IMR-90 (cell line): Measurements from ENCODE around the gene GLCCI1. TPM values are rescaled to one million over a fixed set of nuclear protein-coding genes. Genes with fewer than 3 reads are reported as not detected.

Source experiments
- ATAC-seq: fragments of 200-7000 bp; cut with Tn5 transposase; 2 replicates; pipeline ENCODE4 v1.9.1; 2020; ENCODE audit warnings: low read depth, mild to moderate bottlenecking, moderate library complexity
- BruUV-seq: library from RNA; stranded (reverse); fragments of 400-500 nt; replicated peaks from 2 replicates; lab custom pipeline; 2021; lab: Mats Ljungman, UMichigan
- CTCF ChIA-PET: fragments of 300-600 bp; formaldehyde crosslinking; extraction: SDS; loops from one replicate; lab custom pipeline; 2021; ENCODE audit warnings: antibody characterized with exemption; lab: Yijun Ruan, JAX
- POLR2A ChIA-PET: fragments of 300-600 bp; sonication (Branson Sonifier 250); formaldehyde crosslinking; loops from one replicate; lab custom pipeline; 2022; ENCODE audit warnings: antibody characterized with exemption; ENCODE audit not compliant: unreplicated experiment; lab: Charles Lee
- DNase-seq: peaks from one replicate; pipeline ENCODE4 v3.0.0; 2013
- H2AFZ ChIP-seq: replicated peaks from 2 replicates; pipeline ENCODE3; 2013; ENCODE audit warnings: low read length, mild to moderate bottlenecking; ENCODE audit not compliant: poor library complexity
- H2AK5ac ChIP-seq: 2 replicates; pipeline ENCODE4 v1.6.1; 2013; ENCODE audit warnings: low read depth, low read length, inconsistent platforms
- H2AK9ac ChIP-seq: replicated peaks from 2 replicates; pipeline ENCODE3; 2013; ENCODE audit warnings: mild to moderate bottlenecking, low read depth, low read length, moderate library complexity; ENCODE audit not compliant: poor library complexity
- H2BK120ac ChIP-seq: 2 replicates; pipeline ENCODE4 v1.6.1; 2013; ENCODE audit warnings: low read depth, low read length, inconsistent platforms
- H2BK15ac ChIP-seq: 3 replicates; pipeline ENCODE4 v1.6.1; 2013; ENCODE audit warnings: low read depth, low read length, inconsistent platforms
- H2BK20ac ChIP-seq: 2 replicates; pipeline ENCODE4 v1.6.1; 2013; ENCODE audit warnings: low read depth, mild to moderate bottlenecking, inconsistent platforms, low read length, moderate library complexity
- H2BK5ac ChIP-seq: 2 replicates; pipeline ENCODE4 v1.6.1; 2013; ENCODE audit warnings: mild to moderate bottlenecking, low read depth, low read length, inconsistent platforms; ENCODE audit not compliant: poor library complexity, severe bottlenecking
- H3K14ac ChIP-seq: replicated peaks from 2 replicates; pipeline ENCODE4 v1.6.1; 2013; ENCODE audit warnings: low read depth, low read length, inconsistent platforms
- H3K18ac ChIP-seq: 2 replicates; pipeline ENCODE4 v1.6.1; 2013; ENCODE audit warnings: low read depth, low read length, control low read depth
- H3K23ac ChIP-seq: 2 replicates; pipeline ENCODE4 v1.6.1; 2013; ENCODE audit warnings: low read depth, low read length, inconsistent platforms
- H3K27ac ChIP-seq: 2 replicates; pipeline ENCODE4 v1.5.1; 2013; ENCODE audit warnings: mild to moderate bottlenecking, control low read depth, low read length; ENCODE audit not compliant: insufficient read depth
- H3K27me3 ChIP-seq: 2 replicates; pipeline ENCODE4 v1.6.1; 2013; ENCODE audit warnings: low read length; ENCODE audit not compliant: control insufficient read depth, insufficient read depth
- H3K36me3 ChIP-seq: 2 replicates; pipeline ENCODE4 v1.6.1; 2013; ENCODE audit warnings: low read length, mixed read lengths; ENCODE audit not compliant: control insufficient read depth, insufficient read depth
- H3K4ac ChIP-seq: 2 replicates; pipeline ENCODE4 v1.6.1; 2013; ENCODE audit warnings: low read depth, low read length, inconsistent platforms
- H3K4me1 ChIP-seq: 2 replicates; pipeline ENCODE4 v1.6.1; 2013; ENCODE audit warnings: low read length, mixed read lengths; ENCODE audit not compliant: control insufficient read depth, insufficient read depth
- H3K4me2 ChIP-seq: 2 replicates; pipeline ENCODE4 v1.6.1; 2013; ENCODE audit warnings: low read depth, mild to moderate bottlenecking, control low read depth, low read length, moderate library complexity
- H3K4me3 ChIP-seq: 2 replicates; pipeline ENCODE4 v1.5.1; 2013; ENCODE audit warnings: low read depth, mild to moderate bottlenecking, control low read depth, low read length, moderate library complexity; ENCODE audit not compliant: insufficient read depth
- H3K56ac ChIP-seq: 2 replicates; pipeline ENCODE4 v1.6.1; 2013; ENCODE audit warnings: low read length, inconsistent platforms; ENCODE audit not compliant: insufficient read depth; ENCODE audit errors: extremely low read depth
- H3K79me1 ChIP-seq, 2 experiments: 2 replicates each; pipeline ENCODE4 v1.6.1; 2013; ENCODE audit warnings: low read length in 2 of 2, inconsistent platforms in 1 of 2, low read depth in 1 of 2
- H3K9ac ChIP-seq: 2 replicates; pipeline ENCODE4 v1.6.1; 2013; ENCODE audit warnings: low read depth, low read length, control low read depth
- H3K9me1 ChIP-seq: 2 replicates; pipeline ENCODE4 v1.6.1; 2013; ENCODE audit warnings: low read length, inconsistent platforms; ENCODE audit not compliant: insufficient read depth
- H3K9me3 ChIP-seq: 2 replicates; pipeline ENCODE4 v1.6.1; 2013; ENCODE audit warnings: low read length; ENCODE audit not compliant: control insufficient read depth, insufficient read depth
- H4K20me1 ChIP-seq: 2 replicates; pipeline ENCODE4 v1.6.1; 2013; ENCODE audit warnings: low read length, inconsistent platforms; ENCODE audit not compliant: insufficient read depth
- H4K5ac ChIP-seq: 2 replicates; pipeline ENCODE4 v1.6.1; 2013; ENCODE audit warnings: mild to moderate bottlenecking, low read depth, low read length, control low read depth
- H4K8ac ChIP-seq, 2 experiments: 2 replicates each; pipeline ENCODE4 v1.6.1; 2013; ENCODE audit warnings: low read depth in 2 of 2, low read length in 2 of 2, control low read depth in 1 of 2, inconsistent platforms in 1 of 2
- H4K91ac ChIP-seq: 2 replicates; pipeline ENCODE4 v1.6.1; 2013; ENCODE audit warnings: low read depth, low read length, inconsistent platforms; ENCODE audit not compliant: insufficient read depth
- RAD21 ChIP-seq: IDR thresholded peaks from 2 replicates; pipeline ENCODE4 v1.6.1; 2012; ENCODE audit warnings: low read length, improper control_type of control experiment
- WGBS, 2 experiments: methylation state at CpG; one replicate each; pipeline versions ENCODE4 v1.1.5 to v1.1.7; 2013; ENCODE audit warnings: missing lambda C conversion rate in 2 of 2; ENCODE audit not compliant: insufficient read length in 1 of 2; ENCODE audit errors: extremely low coverage in 2 of 2; 5-methylcytosine and 5-hydroxymethylcytosine counted together
- dilution Hi-C: fragments of 300-500 bp; cut with HindIII; formaldehyde crosslinking; loops from one replicate; pipeline ENCODE4 v1.14.3; 2018; ENCODE audit warnings: low sequenced_read_pairs; ENCODE audit not compliant: unreplicated experiment
- in situ Hi-C: fragments of 300-500 bp; cut with MboI; formaldehyde crosslinking; loops from 3 replicates; pipeline ENCODE4 v1.14.3; 2019; ENCODE audit warnings: low sequenced_read_pairs, inconsistent platforms, mixed read lengths
- intact Hi-C: fragments of 100-400 bp; cut with micrococcal nuclease; formaldehyde crosslinking; loops from 2 replicates; pipeline ENCODE4 v1.10.0; 2022
- polyA plus RNA-seq, 3 experiments: library from polyadenylated mRNA; depleted of rRNA; stranded (reverse); fragments of >200 nt; gene quantifications; 2 replicates each; pipeline ENCODE4 v1.2.3, GENCODE V29; 2012; ENCODE audit warnings: low replicate concordance in 1 of 3
- total RNA-seq: library from RNA; depleted of rRNA; stranded (reverse); fragments of >200 nt; gene quantifications from 2 replicates; pipeline ENCODE4 v1.2.3, GENCODE V29; 2012

The GLCCI1 gene
- total and polyA plus RNA-seq, 2 of the 4 experiments (the other 2 are of a cell fraction): 4.1 to 6.2 TPM

GRCh38 chr7:8064828-8065227 is 96.2 kb downstream of the GLCCI1 start:
- Histone ChIP-seq H3K9ac (no peak overlapping the region), H3K14ac (no peak overlapping the region), H3K4me2 (no peak overlapping the region), H3K27me3 (no peaks in the 10 kb centered on the region), H4K91ac (no peak overlapping the region), H2AK9ac (no peak overlapping the region), H3K56ac (no peak overlapping the region), H2BK15ac (no peak overlapping the region), H4K8ac (no peak overlapping the region), H2AK5ac (no peak overlapping the region), H2AFZ (no peak overlapping the region), H3K79me1 (peaks cover 0 to 4% of the 10 kb centered on the region in 2 experiments; a peak in 2 of 4 replicates), H2BK120ac (no peak overlapping the region), H3K9me3 (no peaks in the 10 kb centered on the region), H2BK20ac (no peak overlapping the region), H4K20me1 (no peaks in the 10 kb centered on the region), H3K36me3 (peaks cover 2% of the 10 kb centered on the region; the same call in 1 of the 2 replicates), H3K23ac (no peak overlapping the region), H3K18ac (no peak overlapping the region), H3K27ac (no peak overlapping the region), H4K5ac (no peak overlapping the region), H2BK5ac (peak overlapping the region; percentile 76), H3K4me3 (no peak overlapping the region), H3K4ac (no peak overlapping the region), H3K4me1 (peaks cover 2% of the 10 kb centered on the region; the same call in 1 of the 2 replicates), H3K9me1 (no peaks in the 10 kb centered on the region)
- no CpG with 5 or more reads among the region's 12 CpGs for WGBS, 2 experiments
- in situ Hi-C loops (no loop called here), dilution Hi-C loops (no loop called here), intact Hi-C loops (no loop called here)
- POLR2A ChIA-PET: no interaction called here
- TF ChIP-seq RAD21: no peak
- ATAC-seq (no peak), DNase-seq (peak; percentile 9)
- BruUV-seq: no TSS peak
- CTCF ChIA-PET: no interaction called here
